ENCODE results near the gene TNIK.

GRCh38 chr3:171472552-171472951, 12.3 kb upstream of the TNIK start:
- TF ChIP-seq CTCF (IDR thresholded peaks at IDR 0.05): no peak
- no peak for TF ChIP-seq POLR2A (IDR thresholded peaks at IDR 0.05)
- no peak for TF ChIP-seq POLR2AphosphoS5 (IDR thresholded peaks at IDR 0.05)

All from breast epithelium (tissue), 3 donors.